Osteoblast (primary cell): ENCODE measurements around the gene OR2T35. TPM values are rescaled to one million over a fixed set of nuclear protein-coding genes. Genes with fewer than 3 reads are reported as not detected.

ENCODE experiments used
- DNase-seq: peaks from one replicate; pipeline ENCODE4 v3.0.0; 2011; ENCODE audit warnings: low spot score, mixed read lengths; ENCODE audit not compliant: insufficient read length; ENCODE audit errors: missing footprints
- H2AFZ ChIP-seq: 2 replicates; pipeline ENCODE4 v1.6.0; 2011; ENCODE audit warnings: mild to moderate bottlenecking, low read length
- H3K27ac ChIP-seq: 2 replicates; pipeline ENCODE4 v1.5.1; 2011; ENCODE audit warnings: mild to moderate bottlenecking, low read depth, low read length, moderate library complexity
- H3K27me3 ChIP-seq: 2 replicates; pipeline ENCODE4 v1.6.0; 2012; ENCODE audit warnings: mild to moderate bottlenecking, control low read depth, inconsistent platforms, low read length, moderate library complexity; ENCODE audit not compliant: insufficient read depth
- H3K36me3 ChIP-seq: 2 replicates; pipeline ENCODE4 v1.5.1; 2011; ENCODE audit warnings: mild to moderate bottlenecking, low read length, control low read depth, moderate library complexity; ENCODE audit not compliant: insufficient read depth
- H3K4me1 ChIP-seq: 2 replicates; pipeline ENCODE4 v1.5.1; 2011; ENCODE audit warnings: mild to moderate bottlenecking, low read length, control low read depth, moderate library complexity; ENCODE audit not compliant: insufficient read depth
- H3K4me2 ChIP-seq: 2 replicates; pipeline ENCODE4 v1.6.0; 2011; ENCODE audit warnings: mild to moderate bottlenecking, low read length; ENCODE audit not compliant: insufficient read depth
- H3K4me3 ChIP-seq: fragments of 200-600 bp; sonication (generic); 3 replicates; pipeline ENCODE4 v1.5.1; 2012; ENCODE audit warnings: mild to moderate bottlenecking, low read length, inconsistent platforms; ENCODE audit not compliant: insufficient read depth
- H3K79me2 ChIP-seq: 2 replicates; pipeline ENCODE4 v1.6.0; 2012; ENCODE audit warnings: mild to moderate bottlenecking, low read length, control low read depth, inconsistent platforms; ENCODE audit not compliant: insufficient read depth
- H3K9me3 ChIP-seq: 2 replicates; pipeline ENCODE4 v1.5.1; 2011; ENCODE audit warnings: low read depth, low read length, control low read depth
- H4K20me1 ChIP-seq: 2 replicates; pipeline ENCODE4 v1.6.0; 2012; ENCODE audit warnings: mild to moderate bottlenecking, low read length, control low read depth; ENCODE audit not compliant: insufficient read depth
- total RNA-seq: library from RNA; depleted of rRNA; stranded (reverse); fragments of >200 nt; gene quantifications from 2 replicates; pipeline ENCODE4 v1.2.3, GENCODE V29; 2012
- TF ChIP-seq, protein P1 (sequence below): IDR thresholded peaks from 2 replicates; pipeline ENCODE4 v1.5.1; 2011; ENCODE audit warnings: mild to moderate bottlenecking, low read depth, low read length, moderate library complexity; ENCODE audit errors: extremely low read depth

The OR2T35 gene
- total RNA-seq, 1 donor, result not detected

DNA sequence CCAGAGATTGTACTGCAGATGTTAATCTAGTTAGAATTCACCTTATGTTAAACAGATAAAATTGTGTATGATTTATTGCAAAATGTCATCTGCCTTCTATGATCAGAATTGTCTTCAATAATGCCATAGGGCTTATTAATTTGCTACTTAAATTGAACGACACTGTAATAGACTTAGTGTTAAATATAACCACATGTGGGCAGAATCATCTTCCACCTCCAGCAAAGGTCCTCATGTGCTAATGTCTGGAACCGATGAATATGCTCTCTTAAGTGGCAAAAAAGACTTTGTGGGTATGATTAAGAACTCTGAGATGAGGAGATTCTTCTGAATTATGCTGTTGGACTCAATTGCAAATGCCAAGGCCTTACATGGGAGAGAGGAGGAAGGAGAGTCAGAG lies 14.5 kb downstream of the OR2T35 start:
- Histone ChIP-seq H2AFZ (no peak overlapping the region), H3K9me3 (no peaks in the 10 kb centered on the region), H3K4me1 (no peaks in the 10 kb centered on the region), H4K20me1 (no peaks in the 10 kb centered on the region), H3K36me3 (no peaks in the 10 kb centered on the region), H3K79me2 (no peaks in the 10 kb centered on the region), H3K27ac (no peak overlapping the region), H3K4me2 (no peak overlapping the region), H3K4me3 (no peak overlapping the region), H3K27me3 (no peaks in the 10 kb centered on the region)
- TF ChIP-seq, protein P1, sequence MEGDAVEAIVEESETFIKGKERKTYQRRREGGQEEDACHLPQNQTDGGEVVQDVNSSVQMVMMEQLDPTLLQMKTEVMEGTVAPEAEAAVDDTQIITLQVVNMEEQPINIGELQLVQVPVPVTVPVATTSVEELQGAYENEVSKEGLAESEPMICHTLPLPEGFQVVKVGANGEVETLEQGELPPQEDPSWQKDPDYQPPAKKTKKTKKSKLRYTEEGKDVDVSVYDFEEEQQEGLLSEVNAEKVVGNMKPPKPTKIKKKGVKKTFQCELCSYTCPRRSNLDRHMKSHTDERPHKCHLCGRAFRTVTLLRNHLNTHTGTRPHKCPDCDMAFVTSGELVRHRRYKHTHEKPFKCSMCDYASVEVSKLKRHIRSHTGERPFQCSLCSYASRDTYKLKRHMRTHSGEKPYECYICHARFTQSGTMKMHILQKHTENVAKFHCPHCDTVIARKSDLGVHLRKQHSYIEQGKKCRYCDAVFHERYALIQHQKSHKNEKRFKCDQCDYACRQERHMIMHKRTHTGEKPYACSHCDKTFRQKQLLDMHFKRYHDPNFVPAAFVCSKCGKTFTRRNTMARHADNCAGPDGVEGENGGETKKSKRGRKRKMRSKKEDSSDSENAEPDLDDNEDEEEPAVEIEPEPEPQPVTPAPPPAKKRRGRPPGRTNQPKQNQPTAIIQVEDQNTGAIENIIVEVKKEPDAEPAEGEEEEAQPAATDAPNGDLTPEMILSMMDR, result no peak
- DNase-seq, result no peak

DNA sequence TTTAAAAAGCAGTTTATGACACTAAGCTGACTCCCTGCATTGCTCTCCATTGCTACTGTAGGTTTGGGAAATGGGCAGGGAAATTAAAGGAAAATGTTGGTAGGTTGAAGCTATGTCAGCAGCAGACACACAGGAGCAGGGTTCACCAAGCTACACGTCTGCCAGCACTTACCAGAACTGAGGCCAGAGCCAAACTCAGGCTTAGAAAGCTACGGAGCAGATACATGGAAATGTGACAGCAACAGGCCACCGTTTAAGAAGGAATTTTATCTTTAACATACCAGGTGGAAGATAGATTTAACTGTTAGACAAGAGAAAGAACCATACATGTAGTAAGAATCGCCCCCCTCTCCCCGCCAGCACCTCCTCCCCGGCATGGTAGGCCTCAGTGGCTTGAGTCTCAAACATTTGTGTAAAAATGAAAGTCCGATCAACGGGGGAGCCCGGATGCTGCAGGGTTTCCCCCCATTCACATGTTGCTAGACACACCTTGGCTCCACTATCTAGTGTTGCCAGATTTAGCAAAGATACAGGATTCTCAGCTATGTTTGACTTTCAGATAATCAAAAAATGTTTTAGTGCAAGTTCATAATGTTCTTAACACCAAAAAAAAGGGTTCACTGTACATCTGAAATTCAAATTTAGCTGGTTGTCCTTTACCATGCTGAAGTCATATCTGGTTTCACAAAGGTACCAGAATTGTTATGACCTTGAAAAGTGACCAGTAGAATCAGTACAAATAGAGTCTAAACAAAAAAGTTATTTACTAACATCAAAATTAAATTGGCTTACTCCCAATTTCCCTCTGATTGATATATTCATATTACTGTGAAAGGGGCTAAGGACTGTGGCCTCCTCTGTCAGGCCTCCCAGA lies 16.9 kb downstream of the OR2T35 start:
- TF ChIP-seq, protein P1, result no peak
- no peak for DNase-seq

DNA sequence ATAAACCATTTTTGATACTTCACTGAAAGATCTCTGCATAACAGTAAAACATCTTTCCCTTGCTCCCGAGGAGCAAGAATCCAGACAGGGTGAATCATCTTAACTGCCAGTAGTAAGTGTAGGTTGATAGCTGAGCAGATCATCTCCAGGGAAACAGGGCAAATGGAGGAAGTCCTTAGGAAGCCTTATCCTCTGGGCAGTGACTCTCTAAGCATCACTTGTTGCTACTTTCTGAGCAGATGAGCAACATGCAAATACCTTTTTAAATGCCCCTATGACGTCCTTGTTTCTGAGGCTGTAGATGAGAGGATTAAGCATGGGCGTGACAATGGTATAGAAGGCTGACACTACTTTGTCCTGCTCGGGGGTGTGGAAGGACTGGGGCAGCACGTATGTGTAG lies 19.1 kb downstream of the OR2T35 start:
- Histone ChIP-seq H2AFZ (no peak overlapping the region), H3K4me3 (no peak overlapping the region), H4K20me1 (no peaks in the 10 kb centered on the region), H3K36me3 (no peaks in the 10 kb centered on the region), H3K27ac (no peak overlapping the region), H3K4me2 (no peak overlapping the region), H3K9me3 (no peaks in the 10 kb centered on the region), H3K4me1 (no peaks in the 10 kb centered on the region), H3K79me2 (no peaks in the 10 kb centered on the region), H3K27me3 (no peaks in the 10 kb centered on the region)
- no peak for DNase-seq
- TF ChIP-seq, protein P1, result no peak

More for the DNA sequence above, 16.9 kb downstream of the OR2T35 start:
- H4K20me1 ChIP-seq, result no peaks in the 10 kb centered on the region
- H3K27ac ChIP-seq, result no peak overlapping the region
- no peak overlapping the region for H3K4me2 ChIP-seq
- H3K9me3 ChIP-seq, result no peaks in the 10 kb centered on the region
- H3K27me3 ChIP-seq, result no peaks in the 10 kb centered on the region
- H3K4me1 ChIP-seq, result no peaks in the 10 kb centered on the region
- no peaks in the 10 kb centered on the region for H3K36me3 ChIP-seq
- no peak overlapping the region for H3K4me3 ChIP-seq
- H2AFZ ChIP-seq, result no peak overlapping the region
- H3K79me2 ChIP-seq, result no peaks in the 10 kb centered on the region

DNA sequence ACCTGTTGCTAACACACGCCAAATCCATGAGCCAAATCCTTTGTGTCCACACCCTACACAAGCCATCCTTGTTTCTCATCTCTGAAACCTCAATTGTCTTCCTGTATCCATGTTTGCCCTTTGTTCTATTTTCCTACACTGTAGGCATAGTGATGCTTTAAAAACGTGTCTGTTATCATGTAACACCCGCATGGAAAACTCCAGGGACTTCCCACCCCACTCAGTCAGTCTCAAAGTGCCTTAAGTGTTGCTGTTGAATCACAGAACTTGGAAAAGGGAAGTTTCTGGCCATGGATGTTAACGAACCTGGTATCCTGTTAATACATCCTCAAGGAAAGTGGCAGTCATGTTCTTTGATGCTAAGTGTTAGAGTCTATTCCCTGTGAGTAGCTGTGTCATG lies 19.9 kb downstream of the OR2T35 start:
- H3K27me3 ChIP-seq, result no peaks in the 10 kb centered on the region
- H3K36me3 ChIP-seq, result no peaks in the 10 kb centered on the region
- no peaks in the 10 kb centered on the region for H4K20me1 ChIP-seq
- H2AFZ ChIP-seq, result no peak overlapping the region
- H3K4me1 ChIP-seq, result no peaks in the 10 kb centered on the region
- TF ChIP-seq, protein P1, result no peak
- no peak for DNase-seq
- H3K27ac ChIP-seq, result no peak overlapping the region
- H3K4me2 ChIP-seq, result no peak overlapping the region
- H3K9me3 ChIP-seq, result no peaks in the 10 kb centered on the region
- no peaks in the 10 kb centered on the region for H3K79me2 ChIP-seq
- H3K4me3 ChIP-seq, result no peak overlapping the region
